Fibroblast of villous mesenchyme (primary cell): ENCODE data around the gene TBC1D22A. TPM values are rescaled to one million over a fixed set of nuclear protein-coding genes. Genes with fewer than 3 reads are reported as not detected.

Source experiments
- DNase-seq: peaks from one replicate; pipeline ENCODE4 v3.0.0-alpha.2; 2010; ENCODE audit warnings: low read depth
- H3K4me3 ChIP-seq: 2 replicates; pipeline ENCODE4 v1.5.1; 2011; ENCODE audit warnings: low read depth, mild to moderate bottlenecking, low read length
- total RNA-seq: library from RNA; depleted of rRNA; stranded (reverse); fragments of >200 nt; gene quantifications from 2 replicates; pipeline ENCODE4 v1.2.3, GENCODE V29; 2012
- TF ChIP-seq, protein P1 (sequence below): IDR thresholded peaks from 2 replicates; pipeline ENCODE4 v1.5.1; 2012; ENCODE audit warnings: low read depth, mild to moderate bottlenecking, low read length; ENCODE audit not compliant: insufficient read depth

The TBC1D22A gene
- total RNA-seq, 1 donor: 12.5 TPM

DNA sequence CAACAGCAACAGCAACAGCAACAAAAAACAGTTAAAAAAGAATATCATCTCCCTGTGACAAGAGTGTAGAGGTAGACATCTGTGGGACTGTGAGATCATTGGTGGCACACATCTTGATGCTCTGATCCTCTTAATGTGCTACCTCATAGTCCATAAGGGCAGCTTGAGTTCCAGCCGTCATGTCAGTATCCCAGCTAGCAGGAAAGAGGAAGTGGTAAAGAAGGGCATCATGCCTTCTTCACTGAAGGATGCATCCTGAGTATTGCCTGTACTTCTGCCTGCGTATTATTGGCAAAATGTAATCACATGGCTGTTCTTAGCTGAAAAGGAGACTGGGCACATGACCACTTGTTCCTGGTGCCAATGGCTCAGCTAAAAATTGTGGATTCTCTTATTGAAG lies 314.3 kb downstream of the TBC1D22A start:
- no peak for DNase-seq
- TF ChIP-seq, protein P1, sequence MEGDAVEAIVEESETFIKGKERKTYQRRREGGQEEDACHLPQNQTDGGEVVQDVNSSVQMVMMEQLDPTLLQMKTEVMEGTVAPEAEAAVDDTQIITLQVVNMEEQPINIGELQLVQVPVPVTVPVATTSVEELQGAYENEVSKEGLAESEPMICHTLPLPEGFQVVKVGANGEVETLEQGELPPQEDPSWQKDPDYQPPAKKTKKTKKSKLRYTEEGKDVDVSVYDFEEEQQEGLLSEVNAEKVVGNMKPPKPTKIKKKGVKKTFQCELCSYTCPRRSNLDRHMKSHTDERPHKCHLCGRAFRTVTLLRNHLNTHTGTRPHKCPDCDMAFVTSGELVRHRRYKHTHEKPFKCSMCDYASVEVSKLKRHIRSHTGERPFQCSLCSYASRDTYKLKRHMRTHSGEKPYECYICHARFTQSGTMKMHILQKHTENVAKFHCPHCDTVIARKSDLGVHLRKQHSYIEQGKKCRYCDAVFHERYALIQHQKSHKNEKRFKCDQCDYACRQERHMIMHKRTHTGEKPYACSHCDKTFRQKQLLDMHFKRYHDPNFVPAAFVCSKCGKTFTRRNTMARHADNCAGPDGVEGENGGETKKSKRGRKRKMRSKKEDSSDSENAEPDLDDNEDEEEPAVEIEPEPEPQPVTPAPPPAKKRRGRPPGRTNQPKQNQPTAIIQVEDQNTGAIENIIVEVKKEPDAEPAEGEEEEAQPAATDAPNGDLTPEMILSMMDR: no peak
- no peak overlapping the region for H3K4me3 ChIP-seq

DNA sequence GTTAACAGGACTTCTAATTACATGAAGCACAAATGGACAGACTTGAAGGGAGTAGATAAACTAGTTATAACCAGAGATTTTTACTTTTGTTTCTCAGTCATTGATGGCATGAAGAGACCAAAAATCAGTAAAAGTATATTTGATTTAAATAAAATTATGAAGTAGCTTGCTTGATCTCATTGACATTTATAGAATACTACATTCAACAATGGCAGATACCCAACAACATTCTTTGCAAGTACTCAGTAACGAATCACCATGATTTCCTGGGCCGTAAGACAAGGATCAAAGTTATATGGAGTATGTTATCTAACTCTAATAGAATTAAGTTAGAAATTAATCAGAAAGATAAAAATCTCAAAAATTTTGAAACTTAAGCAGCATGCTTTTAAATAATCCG lies 317.6 kb downstream of the TBC1D22A start:
- TF ChIP-seq, protein P1: no peak
- no peak overlapping the region for H3K4me3 ChIP-seq
- DNase-seq: no peak

DNA sequence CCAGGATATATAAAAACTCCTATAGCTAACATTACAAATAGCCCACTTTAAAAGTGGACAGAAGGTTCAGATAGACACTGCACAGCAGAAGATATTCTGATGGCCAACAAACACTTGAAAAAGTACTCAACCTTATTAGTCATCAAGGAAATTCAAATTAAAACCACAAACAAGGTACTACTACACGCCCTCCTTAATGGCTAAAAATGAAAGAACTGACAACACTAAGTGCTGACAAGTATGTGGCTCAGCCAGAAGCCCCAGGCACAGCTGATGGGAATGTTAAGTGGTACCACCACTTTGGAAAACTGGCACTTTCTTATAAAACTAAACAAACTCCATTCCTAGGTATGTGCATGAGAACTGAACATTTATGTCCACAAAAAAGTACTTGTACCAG lies 320.1 kb downstream of the TBC1D22A start:
- TF ChIP-seq, protein P1: no peak
- no peak for DNase-seq
- no peak overlapping the region for H3K4me3 ChIP-seq

DNA sequence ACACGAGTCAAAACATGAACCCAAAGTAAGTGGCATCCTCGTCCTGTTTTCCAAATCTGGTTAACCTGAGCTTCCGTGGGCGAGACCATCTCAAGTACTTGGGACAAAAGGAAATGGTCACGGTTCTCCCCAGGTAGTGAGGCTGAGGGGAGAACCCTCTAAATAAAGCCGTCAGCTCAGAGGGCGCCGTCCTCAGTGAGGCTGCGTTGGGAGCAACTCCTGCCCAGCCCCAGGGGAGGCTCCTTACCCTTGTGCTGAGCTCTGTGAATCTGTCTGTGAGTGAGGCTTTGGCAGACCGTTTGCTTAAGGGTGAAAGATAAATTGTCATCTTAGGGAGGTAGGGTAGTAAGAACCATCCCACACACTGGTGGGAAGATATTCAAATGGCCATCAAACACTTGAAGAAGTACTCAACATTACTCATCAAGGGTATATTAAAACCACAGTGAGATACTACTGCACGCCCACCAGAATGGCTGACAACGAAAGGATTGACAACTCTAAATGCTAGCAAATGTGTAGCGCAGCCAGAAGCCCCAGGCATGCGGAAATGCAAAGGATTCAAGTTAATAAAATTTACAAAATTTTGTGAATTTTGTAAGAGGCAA lies 321.0 kb downstream of the TBC1D22A start:
- no peak for DNase-seq
- no peak overlapping the region for H3K4me3 ChIP-seq
- TF ChIP-seq, protein P1: no peak

DNA sequence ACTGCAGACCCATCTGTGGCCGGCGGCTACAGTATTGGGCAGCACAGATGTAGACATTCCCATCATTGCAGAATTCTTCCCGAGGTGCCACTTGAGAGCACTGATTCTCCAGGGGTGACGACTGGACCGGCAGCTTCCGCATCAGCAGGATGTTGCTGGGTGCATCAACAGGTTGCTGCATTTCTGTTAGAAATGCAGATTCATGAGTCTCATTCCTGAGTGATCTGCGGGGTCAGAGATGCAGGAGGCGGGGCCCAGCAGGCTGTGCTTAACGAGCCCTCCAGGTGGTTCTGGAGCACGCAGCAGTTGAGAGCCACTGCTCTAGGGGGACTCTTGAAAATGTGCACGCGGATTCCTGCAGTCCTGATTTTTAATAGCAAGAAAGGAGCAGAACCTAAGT lies 321.8 kb downstream of the TBC1D22A start:
- no peak for DNase-seq
- H3K4me3 ChIP-seq: no peak overlapping the region
- TF ChIP-seq, protein P1: no peak

DNA sequence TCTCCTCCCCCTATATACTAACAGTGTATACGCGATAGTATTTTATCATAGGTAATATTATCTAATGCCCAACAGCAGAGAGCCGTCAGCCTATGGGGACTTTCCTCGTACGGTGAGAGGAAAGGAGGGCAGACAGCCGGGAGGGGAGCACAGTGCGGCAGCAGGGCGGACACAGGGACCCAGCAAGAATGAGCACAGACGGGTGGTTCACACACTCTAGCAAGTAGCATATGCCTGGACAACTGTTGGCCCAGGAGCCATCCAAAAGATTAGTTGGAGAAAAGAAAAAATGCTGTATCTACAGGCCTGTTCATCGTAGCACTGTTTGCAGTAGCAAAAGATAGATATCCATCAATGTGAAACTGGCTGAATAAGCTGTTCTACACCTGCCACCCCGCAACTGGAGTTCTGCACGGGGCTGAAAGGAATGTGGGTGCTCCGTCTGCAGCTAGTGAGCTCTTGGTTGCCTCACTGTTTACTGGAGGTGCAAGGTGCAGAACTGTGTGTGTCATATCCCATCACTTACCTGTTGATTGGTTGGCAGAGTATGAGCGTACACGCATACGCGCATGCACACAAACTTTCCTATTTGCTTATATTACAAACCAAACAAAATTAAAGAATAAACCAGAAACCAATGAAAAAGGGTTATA lies 324.3 kb downstream of the TBC1D22A start:
- H3K4me3 ChIP-seq: no peak overlapping the region
- TF ChIP-seq, protein P1: no peak
- no peak for DNase-seq

DNA sequence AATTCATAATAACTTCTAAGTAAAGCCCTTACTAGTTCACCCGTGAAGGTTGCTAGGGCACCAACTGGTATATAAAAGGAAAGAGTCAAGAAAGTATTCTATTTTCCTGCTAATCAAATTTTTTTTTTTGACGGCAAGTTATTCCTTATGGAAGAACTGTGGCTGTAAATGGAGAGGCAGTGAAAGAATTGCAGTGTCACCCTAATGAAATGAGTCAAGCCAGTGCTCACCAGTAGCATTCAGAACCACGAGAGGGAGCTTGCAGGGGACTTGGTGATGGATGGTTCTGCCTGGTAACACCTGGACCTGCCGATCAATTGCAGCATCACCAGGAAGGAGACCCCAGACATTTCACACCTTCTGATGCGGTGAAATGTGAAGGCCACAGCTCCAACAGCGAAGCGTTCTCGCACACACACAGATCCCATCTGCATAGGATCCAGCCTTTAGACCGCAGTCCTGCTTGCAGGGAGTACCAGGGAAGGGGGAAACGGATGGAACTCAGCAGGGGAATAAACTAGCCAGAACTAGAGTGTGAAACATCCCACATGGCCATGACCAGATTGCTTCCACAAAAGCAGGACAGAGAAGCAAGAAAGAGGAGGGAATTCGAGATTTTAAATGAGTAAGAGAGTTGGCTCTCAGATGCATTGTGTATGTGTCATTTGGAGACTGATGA lies 326.2 kb downstream of the TBC1D22A start:
- TF ChIP-seq, protein P1: no peak
- no peak for DNase-seq
- no peak overlapping the region for H3K4me3 ChIP-seq
